NCI-H2227 treated with DMSO at 0.1 percent for 48 hours (cell line): ENCODE measurements around the gene CXADR.
"Not testable (repeated sequence)": the region's sequence is repeated elsewhere in the genome, so short reads cannot be mapped to it uniquely, and the experiment has no call there.

Source experiments
- DNase-seq: peaks from one replicate; lab custom pipeline; 2025; lab: John Stamatoyannopoulos, UW

Gene CXADR

GRCh38 chr21:17502985-17503384, 9.9 kb upstream of the CXADR start:
- not testable (repeated sequence) for DNase-seq

GRCh38 chr21:17506951-17507350, 5.9 kb upstream of the CXADR start:
- DNase-seq: no peak

- DNase-seq: no peak
Observed at GRCh38 chr21:17507591-17507990, 5.3 kb upstream of the CXADR start.

GRCh38 chr21:17513214-17514123, 626 bp downstream of the CXADR start:
- peak; percentile 54 for DNase-seq

- DNase-seq: no peak
Observed at GRCh38 chr21:17514124-17514845, 1.4 kb downstream of the CXADR start.

- not testable (repeated sequence) for DNase-seq
Observed at GRCh38 chr21:17517008-17517407, 4.2 kb downstream of the CXADR start.

GRCh38 chr21:17519208-17519738, 6.4 kb downstream of the CXADR start:
- DNase-seq: no peak

GRCh38 chr21:17519965-17520609, 7.2 kb downstream of the CXADR start:
- no peak for DNase-seq

- DNase-seq: peak; percentile 17
Observed at GRCh38 chr21:17523007-17523451, 10.2 kb downstream of the CXADR start.

- DNase-seq: not testable (repeated sequence)
Observed at GRCh38 chr21:17523979-17524494, 11.2 kb downstream of the CXADR start.

GRCh38 chr21:17524635-17525034, 11.8 kb downstream of the CXADR start:
- DNase-seq: no peak

GRCh38 chr21:17526776-17527175, 13.9 kb downstream of the CXADR start:
- no peak for DNase-seq

GRCh38 chr21:17527240-17527639, 14.4 kb downstream of the CXADR start:
- DNase-seq: no peak

- no peak for DNase-seq
Observed at GRCh38 chr21:17527711-17528110, 14.9 kb downstream of the CXADR start.

- DNase-seq: no peak
Observed at GRCh38 chr21:17529648-17530047, 16.8 kb downstream of the CXADR start.

- no peak for DNase-seq
Observed at GRCh38 chr21:17532292-17532691, 19.4 kb downstream of the CXADR start.

- DNase-seq: no peak
Observed at GRCh38 chr21:17536381-17536780, 23.5 kb downstream of the CXADR start.

- peak; percentile 16 for DNase-seq
Observed at GRCh38 chr21:17537299-17537698, 24.5 kb downstream of the CXADR start.

- no peak for DNase-seq
Observed at GRCh38 chr21:17538576-17538975, 25.7 kb downstream of the CXADR start.

- no peak for DNase-seq
Observed at GRCh38 chr21:17539323-17539722, 26.5 kb downstream of the CXADR start.

- no peak for DNase-seq
Observed at GRCh38 chr21:17539743-17540341, 27.0 kb downstream of the CXADR start.

- no peak for DNase-seq
Observed at GRCh38 chr21:17540530-17540929, 27.7 kb downstream of the CXADR start.
